NCI-H1436 (cell line): ENCODE results near the gene MRAP2.
"Not testable (repeated sequence)": the region's sequence is repeated elsewhere in the genome, so short reads cannot be mapped to it uniquely, and the experiment has no call there.

Experiments
- DNase-seq: peaks from one replicate; lab custom pipeline; 2025; lab: John Stamatoyannopoulos, UW

MRAP2 gene

GRCh38 chr6:84077645-84078044 lies 44.1 kb downstream of the MRAP2 start:
- DNase-seq: no peak

GRCh38 chr6:84078335-84078734 lies 44.8 kb downstream of the MRAP2 start:
- no peak for DNase-seq

GRCh38 chr6:84081222-84081621 lies 47.6 kb downstream of the MRAP2 start:
- DNase-seq: no peak

DNA sequence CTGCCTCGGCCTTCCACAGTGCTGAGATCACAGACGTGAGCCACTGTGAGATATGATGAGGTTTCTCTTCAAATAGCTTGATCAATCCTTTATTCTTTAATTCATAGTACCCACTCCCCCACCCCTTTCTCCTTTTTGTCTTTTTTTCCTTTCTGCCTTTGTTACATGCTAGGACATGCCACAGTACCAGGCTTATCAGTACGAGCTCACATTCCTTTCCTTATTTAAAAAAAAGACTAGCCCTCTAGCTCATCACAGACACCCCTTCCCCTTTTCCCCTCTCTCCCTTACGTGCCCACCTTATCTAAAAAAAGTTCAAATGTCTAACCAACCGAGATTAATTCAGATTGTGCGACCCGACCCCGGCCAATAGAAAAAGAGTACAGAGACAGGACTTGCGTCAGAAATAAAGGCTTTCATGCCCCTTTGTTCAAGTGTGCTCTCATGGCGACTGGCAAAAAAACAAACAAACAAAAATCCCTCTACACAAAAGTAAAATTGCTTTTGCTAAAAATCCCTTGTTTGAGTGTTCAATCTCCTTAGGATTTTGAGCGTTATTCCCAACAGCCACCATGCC lies 49.2 kb downstream of the MRAP2 start:
- DNase-seq: peak; percentile 47

DNA sequence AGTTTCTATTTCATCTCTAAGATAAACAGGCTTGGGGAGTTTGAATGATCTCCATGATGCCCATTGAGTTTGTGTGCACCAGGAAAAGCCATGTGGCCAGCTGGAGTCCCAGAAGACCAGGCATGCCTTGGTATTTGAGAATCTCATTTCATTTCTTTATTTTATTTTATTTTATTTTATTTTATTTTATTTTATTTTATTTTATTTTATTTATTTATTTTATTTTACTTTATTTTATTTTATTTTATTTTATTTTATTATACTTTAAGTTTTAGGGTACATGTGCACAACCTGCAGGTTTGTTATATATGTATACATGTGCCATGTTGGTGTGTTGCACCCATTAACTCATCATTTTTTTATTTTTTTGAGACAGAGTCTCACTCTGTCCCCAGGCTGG lies 51.1 kb downstream of the MRAP2 start:
- DNase-seq: not testable (repeated sequence)

GRCh38 chr6:84086056-84086455 lies 52.5 kb downstream of the MRAP2 start:
- DNase-seq: no peak

DNA sequence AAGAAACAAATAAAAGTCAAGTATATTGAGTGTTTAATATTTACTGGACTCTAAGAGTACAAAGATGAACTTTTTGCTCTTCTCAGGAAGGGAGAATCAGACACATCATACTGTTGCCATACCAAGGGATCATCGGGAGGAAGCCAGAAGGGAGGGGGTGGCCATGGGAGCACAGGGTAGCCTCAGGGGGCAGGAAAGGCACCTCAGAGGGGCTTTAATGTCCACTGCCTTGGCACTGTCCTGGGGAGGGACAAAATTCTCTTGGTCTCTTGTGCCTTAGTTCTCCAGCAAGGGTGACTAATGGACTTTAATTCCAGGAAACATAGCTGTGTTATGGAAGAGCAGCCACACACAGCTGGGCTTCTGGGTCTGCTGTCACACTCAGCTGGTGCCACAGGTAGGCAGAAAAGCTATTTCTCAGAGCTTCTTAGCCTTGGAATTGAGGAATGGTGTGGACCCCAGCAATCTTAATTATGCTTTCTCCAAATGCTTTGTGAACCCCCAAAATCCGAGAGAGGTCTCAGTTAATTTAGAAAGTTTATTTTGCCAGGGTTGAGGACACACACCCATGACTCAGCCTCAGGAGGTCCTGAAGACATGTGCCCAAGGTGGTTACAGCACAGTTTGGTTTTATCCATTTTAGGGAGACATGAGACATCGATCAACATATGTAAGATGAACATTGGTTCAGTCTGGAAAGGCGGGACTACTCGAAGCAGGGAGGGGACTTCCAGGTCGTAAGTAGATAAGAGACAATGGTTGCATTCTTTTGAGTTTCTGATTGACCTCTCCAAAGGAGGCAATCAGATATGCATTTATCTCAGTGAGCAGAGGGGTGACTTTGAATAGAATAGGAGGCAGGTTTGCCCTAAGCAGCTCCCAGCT lies 53.2 kb downstream of the MRAP2 start:
- DNase-seq: no peak

- no peak for DNase-seq
These were observed 55.5 kb downstream of the MRAP2 start for GRCh38 chr6:84089081-84089480.

DNA sequence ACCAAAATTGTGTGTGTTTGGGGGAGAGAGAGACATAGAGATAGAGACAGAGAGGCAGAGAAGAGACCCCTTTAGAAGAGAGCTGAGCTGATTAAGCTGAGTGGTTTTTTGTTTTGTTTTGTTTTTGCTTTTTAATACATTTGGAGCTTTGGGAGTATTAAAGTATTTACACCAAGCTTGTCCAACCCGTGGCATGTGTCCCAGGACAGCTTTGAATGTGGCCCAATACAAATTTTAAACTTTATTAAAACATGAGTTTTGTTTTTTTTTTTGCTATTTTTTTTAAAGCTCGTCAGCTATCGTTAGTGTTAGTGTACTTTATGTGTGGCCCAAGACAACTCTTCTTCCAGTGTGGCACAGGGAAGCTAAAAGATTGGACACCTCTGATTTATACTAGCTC lies 56.0 kb downstream of the MRAP2 start:
- DNase-seq: no peak

GRCh38 chr6:84093441-84094435 lies 60.2 kb downstream of the MRAP2 start:
- no peak for DNase-seq

- no peak for DNase-seq
These were observed 61.6 kb downstream of the MRAP2 start for GRCh38 chr6:84095156-84095555.

- DNase-seq: no peak
These were observed 69.5 kb downstream of the MRAP2 start for GRCh38 chr6:84103029-84103428.

DNA sequence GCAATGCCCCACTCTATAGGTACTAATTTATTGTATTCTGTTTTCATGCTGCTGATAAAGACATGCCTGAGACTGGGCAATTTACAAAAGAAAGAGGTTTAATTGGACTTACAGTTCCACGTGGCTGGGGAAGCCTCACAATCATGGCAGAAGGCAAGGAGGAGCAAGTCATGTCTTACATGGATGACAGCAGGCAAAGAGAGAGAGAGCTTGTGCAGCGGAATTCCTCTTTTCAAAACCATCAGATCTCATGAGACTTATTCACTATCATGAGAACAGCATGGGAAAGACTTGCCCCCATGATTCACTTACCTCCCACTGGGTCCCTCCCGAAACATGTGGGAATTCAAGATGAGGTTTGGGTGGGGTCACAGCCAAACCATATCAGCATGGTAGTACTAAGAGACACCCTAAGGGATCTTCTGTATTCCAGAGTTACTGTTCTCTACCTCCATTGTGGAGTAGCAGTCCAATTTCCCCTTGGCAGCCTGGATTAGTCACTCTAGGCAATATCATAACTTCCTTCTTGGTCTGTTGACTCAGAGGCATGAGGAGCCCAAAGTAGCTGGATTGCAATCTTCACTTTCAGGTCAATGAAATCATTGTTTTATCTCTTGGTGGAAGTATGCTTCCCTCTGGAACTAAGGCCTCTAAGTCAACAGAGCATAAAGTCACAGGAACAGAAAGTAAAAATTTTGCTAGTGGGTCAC lies 71.8 kb downstream of the MRAP2 start:
- DNase-seq: not testable (repeated sequence)

DNA sequence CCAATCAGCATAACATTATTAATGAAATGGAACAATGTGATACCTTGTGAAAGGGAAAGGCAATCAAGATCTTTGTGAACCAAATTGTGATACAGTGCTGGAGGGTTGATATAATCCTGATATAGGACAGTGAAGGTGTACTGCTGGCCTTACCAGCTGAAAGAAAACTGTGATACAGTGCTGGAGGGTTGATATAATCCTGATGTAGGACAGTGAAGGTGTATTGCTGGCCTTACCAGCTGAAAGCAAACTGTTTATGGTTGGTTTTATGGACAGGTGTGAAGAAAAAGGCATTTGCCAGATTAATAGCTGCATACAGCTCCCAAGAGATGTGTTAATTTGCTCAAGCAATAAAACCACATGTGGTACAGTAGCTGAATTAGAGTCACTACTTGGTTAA lies 73.9 kb downstream of the MRAP2 start:
- no peak for DNase-seq

GRCh38 chr6:84111351-84111750 lies 77.8 kb downstream of the MRAP2 start:
- not testable (repeated sequence) for DNase-seq

DNA sequence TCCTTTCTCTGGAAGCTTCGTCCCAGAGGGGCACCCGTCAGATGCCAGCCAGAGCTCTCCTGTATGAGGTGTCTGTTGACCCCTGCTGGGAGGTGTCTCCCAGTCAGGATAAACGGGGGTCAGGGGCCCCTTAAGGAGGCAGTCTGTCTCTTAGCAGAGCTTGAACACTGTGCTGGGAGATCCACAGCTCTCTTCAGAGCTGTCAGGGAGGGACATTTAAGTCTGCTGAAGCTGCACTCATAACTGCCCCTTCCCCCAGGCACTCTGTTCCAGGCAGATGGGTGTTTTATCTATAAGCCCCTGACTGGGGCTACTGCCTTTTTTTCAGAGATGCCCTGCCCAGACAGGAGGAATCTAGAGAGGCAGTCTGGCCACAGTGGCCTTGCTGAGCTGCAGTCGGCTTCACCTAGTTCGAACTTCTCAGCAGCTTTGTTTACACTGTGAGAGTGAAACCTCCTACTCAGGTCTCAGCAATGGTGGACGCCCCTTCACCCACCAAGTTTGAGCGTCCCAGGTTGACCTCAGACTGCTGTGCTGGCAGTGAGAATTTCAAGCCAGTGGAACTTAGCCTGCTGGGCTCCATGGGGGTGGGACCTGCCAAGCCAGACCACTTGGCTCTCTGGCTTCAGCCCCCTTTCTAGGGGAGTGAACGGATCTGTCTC lies 81.5 kb downstream of the MRAP2 start:
- DNase-seq: not testable (repeated sequence)

GRCh38 chr6:84118191-84118590 lies 84.6 kb downstream of the MRAP2 start:
- no peak for DNase-seq

DNA sequence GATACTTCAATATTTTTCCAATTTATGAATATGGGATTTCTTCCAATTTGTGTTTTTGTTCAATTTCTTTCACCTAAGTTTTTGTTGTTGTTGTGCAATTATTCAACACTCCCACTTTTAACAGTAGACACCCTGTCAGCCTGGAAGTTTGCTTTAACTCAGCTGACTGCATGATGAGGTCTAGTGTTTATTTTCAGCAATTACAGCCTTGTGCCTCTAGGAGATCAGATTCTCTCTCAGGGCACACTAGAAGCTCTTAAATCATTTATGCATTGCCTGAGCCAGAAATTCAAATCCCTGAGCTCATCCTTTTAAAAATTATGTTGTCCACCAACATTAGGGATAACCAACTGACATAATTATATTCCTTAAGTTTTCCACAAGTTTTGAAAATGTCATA lies 85.7 kb downstream of the MRAP2 start:
- no peak for DNase-seq

- DNase-seq: no peak
These were observed 89.6 kb downstream of the MRAP2 start for GRCh38 chr6:84123186-84123585.

GRCh38 chr6:84129588-84129987 lies 96.0 kb downstream of the MRAP2 start:
- not testable (repeated sequence) for DNase-seq

- DNase-seq: not testable (repeated sequence)
These were observed 99.8 kb downstream of the MRAP2 start for GRCh38 chr6:84133385-84133784.
